Fibroblast of the aortic adventitia (primary cell): Measurements from ENCODE around the gene THSD8. TPM values are rescaled to one million over a fixed set of nuclear protein-coding genes. Genes with fewer than 3 reads are reported as not detected.
A peak's percentile ranks its signal among the peaks of the same experiment; 100 is the strongest.
"Not testable (repeated sequence)": the region's sequence is repeated elsewhere in the genome, so short reads cannot be mapped to it uniquely, and the experiment has no call there.

Experiments used
- DNase-seq: peaks from one replicate; pipeline ENCODE4 v3.0.0-alpha.2; 2010; ENCODE audit warnings: low read depth
- H3K4me3 ChIP-seq: 2 replicates; pipeline ENCODE4 v1.5.1; 2011; ENCODE audit warnings: low read depth, mild to moderate bottlenecking, control low read depth, low read length, moderate library complexity
- total RNA-seq: library from RNA; depleted of rRNA; stranded (reverse); fragments of >200 nt; gene quantifications from 2 replicates; pipeline ENCODE4 v1.2.3, GENCODE V29; 2012; ENCODE audit warnings: low replicate concordance
- TF ChIP-seq, protein P1 (sequence below): IDR thresholded peaks from 2 replicates; pipeline ENCODE4 v1.5.1; 2011; ENCODE audit warnings: mild to moderate bottlenecking, low read length, control low read depth, inconsistent platforms; ENCODE audit not compliant: insufficient read depth

THSD8 gene
- total RNA-seq, 1 donor, result not detected

DNA sequence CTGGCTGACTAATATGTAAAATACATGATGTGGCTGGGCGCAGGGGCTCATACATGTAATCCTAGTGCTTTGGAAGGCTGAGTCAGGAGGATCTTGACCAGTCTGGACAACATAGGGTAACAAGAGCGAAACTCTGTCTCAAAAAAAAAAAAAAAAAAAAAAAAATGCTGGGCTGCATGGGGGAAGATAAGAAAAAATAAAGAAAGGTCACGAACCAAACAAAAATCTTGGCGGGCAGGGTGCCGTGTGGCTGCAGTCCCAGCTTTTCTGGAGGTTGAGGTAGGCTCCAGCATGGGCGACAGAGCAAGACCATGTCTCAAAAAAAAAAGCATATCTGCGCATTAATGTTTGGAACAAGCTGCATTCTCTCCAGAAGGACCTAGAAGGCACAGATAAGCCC, 13.2 kb downstream of the THSD8 start:
- TF ChIP-seq, protein P1, sequence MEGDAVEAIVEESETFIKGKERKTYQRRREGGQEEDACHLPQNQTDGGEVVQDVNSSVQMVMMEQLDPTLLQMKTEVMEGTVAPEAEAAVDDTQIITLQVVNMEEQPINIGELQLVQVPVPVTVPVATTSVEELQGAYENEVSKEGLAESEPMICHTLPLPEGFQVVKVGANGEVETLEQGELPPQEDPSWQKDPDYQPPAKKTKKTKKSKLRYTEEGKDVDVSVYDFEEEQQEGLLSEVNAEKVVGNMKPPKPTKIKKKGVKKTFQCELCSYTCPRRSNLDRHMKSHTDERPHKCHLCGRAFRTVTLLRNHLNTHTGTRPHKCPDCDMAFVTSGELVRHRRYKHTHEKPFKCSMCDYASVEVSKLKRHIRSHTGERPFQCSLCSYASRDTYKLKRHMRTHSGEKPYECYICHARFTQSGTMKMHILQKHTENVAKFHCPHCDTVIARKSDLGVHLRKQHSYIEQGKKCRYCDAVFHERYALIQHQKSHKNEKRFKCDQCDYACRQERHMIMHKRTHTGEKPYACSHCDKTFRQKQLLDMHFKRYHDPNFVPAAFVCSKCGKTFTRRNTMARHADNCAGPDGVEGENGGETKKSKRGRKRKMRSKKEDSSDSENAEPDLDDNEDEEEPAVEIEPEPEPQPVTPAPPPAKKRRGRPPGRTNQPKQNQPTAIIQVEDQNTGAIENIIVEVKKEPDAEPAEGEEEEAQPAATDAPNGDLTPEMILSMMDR, result no peak
- no peak for DNase-seq
- no peak overlapping the region for H3K4me3 ChIP-seq

- not testable (repeated sequence) for DNase-seq, H3K4me3 ChIP-seq
Measured at GRCh38 chr19:12817188-12817587, 15.3 kb downstream of the THSD8 start.

DNA sequence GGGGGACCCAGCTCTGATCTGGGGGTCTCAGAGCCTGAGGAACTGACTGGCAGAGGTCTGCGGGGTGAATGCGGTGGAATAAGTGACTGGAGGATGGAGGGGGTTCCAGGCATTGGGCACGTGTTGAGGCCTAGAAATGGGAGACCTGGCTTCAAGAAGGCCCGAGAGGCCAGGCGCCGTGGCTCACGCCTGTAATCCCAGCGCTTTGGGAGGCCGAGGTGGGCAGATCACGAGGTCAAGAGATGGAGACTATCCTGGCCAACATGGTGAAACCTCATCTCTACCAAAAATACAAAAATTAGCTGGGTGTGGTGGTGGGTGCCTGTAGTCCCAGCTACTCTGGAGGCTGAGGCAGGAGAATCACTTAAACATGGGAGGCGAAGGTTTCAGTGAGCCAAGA, 15.9 kb downstream of the THSD8 start:
- not testable (repeated sequence) for DNase-seq, H3K4me3 ChIP-seq

- no peak for DNase-seq
- H3K4me3 ChIP-seq, result no peak overlapping the region
- TF ChIP-seq, protein P1, result no peak
Measured at GRCh38 chr19:12821761-12822160, 19.9 kb downstream of the THSD8 start.

GRCh38 chr19:12825254-12826131, 23.6 kb downstream of the THSD8 start:
- H3K4me3 ChIP-seq, result no peak overlapping the region
- TF ChIP-seq, protein P1, result peak; percentile 26
- no peak for DNase-seq

DNA sequence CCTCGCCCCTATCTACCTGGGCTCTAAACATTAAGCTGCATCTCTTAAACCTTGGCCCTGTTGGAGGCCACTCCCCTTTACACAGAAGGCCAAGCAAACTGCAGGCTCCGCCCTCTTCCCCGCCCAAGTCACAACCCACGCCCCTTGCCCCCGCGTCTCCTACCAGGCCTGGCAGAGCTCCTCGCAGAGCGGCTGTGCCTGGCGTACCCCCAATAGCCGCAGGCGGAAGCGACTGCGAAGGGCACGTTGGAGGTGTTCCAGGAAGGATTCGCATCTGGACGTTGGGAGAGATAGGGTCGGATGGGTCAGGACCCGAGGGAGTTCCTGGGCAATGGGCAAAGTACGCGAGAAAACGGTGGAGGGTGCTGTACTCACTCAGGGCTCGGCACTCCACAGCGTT, 26.6 kb downstream of the THSD8 start:
- no peak overlapping the region for H3K4me3 ChIP-seq
- TF ChIP-seq, protein P1, result no peak
- DNase-seq, result no peak

GRCh38 chr19:12833418-12833737, 31.5 kb downstream of the THSD8 start:
- TF ChIP-seq, protein P1, result no peak
- peak overlapping the region; percentile 3 for H3K4me3 ChIP-seq
- no peak for DNase-seq
